CD4-positive, alpha-beta T cell treated with Interleukin-2 at 100 ng/mL for 4 hours (primary cell): ENCODE measurements around the gene GLRX.
A peak's percentile ranks its signal among the peaks of the same experiment; 100 is the strongest.

Source experiments
- DNase-seq: peaks from one replicate; pipeline ENCODE4 v3.0.0-alpha.2; 2020; ENCODE audit warnings: low spot score

Gene GLRX

DNA sequence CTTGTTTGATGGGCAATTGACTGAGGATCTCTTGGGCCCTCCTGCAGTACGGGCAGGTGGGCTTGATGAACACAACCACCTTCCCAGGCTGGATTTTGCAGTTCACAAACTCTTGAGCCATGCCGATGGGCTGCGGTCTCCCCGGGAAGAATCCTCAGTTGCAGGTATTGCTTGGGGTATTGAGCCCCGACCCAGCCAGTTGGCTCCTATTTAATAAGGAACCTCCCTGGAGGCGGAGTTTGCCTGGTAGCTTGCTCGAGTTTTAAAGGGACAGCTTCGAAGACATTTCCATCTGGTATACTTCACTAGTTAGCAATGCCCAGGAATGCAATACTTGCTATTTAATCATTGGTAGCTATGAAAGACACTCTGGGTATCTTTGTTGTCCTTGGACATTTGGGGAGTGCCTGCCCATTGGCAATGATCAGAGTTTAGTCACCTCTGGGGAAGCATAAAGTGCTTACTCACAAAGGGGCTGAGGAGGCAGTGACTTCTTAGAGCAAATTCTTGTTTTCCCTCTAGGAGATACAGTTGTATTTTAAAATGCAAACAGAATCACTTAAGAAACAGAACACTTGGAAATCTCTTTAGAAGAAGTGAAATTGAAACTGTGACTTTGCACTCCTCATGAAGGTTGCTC lies at the start of gene GLRX:
Gene GLRX, minus strand, starts transcription at position 185 of the 640 bp plus-strand sequence. Its CDS starts 64 bp downstream, at position 121.
- peak; percentile 70 for DNase-seq

DNA sequence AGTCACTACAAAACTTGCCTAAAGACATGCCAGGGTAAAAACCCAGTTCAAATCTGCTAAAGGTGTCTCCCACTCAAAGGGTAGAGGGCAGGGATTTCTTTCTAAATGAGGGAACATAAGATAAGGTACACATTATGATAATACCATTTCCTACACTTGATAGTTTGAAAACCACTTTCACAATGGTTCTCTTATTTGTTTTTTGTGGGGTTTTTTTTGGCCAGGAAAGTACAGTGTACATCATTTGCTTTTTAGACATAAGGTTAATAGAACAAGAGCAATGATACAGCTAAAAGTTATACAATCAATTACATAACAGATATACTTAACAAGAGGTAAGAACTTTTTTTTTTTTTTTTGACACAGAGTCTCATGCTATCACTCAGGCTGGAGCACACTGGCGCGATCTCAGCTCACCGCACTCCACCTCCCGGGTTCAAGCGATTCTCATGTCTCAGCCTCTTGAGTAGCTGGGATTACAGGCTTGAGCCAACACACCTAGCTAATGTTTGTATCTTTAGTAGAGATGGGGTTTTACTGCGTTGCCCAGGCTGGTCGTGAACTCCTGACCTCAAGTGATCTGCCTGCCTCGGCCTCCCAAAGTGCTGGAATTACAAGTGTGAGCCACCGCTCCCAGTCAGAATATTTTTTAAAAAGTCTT lies 48.8 kb upstream of the GLRX start:
- DNase-seq, result no peak

DNA sequence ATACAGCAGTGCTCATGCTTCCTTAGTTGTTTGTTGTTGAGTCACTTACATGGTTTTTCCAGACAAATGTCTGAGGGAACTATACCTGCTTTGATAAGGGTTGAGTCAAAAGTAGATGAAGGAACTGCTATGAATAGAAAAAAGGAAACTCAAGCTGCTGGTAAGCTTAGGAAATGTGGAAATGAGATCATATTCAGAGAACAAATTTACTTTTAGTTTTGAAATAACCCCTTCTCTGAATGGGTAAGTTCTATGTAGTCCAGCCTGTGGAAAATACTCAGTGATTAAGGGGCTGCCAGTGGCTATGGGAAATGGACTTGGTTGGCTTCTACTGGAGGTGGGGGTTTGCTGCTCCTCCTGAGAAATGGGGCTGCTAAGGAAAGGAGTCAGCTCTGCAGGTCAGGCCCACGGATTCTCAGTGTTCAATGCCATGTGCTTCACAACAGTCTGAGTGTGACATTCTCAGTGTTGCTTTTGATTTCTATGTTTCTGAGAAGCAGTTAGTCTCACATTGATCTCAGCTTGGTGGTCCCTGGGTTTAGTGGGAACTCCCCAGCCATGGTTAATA lies 47.7 kb upstream of the GLRX start:
- peak; percentile 43 for DNase-seq

DNA sequence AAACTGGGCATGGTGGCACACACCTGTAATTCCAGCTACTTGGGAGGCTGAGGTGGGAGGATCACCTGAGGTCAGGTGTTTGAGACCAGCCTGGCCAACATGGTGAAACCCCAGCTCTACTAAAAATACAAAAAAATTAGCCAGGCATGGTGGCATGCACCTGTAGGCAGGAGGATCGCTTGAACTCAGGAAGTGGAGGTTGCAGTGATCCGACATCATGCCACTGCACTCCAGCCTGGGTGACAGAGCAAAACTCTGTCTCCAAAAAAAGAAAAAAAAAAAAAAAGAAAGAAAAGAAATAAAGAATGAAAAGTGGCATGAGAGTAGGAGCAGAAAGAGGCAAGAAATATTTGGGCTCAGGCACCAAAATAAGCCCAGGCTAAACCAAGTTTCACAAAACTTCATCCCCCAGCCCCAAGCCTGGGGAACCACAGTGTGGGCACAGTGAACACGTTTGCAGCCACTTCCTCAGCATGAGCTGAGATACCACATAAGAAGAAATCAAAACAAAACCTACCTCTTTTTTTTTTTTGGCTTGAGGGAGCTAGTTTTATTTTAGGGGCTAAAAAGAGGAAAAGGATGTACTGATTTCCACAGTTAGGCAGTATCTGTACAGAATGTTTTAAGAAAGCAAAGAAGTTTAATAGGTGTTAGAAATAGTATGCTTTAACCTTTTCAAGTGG lies 46.8 kb upstream of the GLRX start:
- DNase-seq, result peak; percentile 31

GRCh38 chr5:95868136-95868535 lies 45.6 kb upstream of the GLRX start:
- DNase-seq, result no peak

DNA sequence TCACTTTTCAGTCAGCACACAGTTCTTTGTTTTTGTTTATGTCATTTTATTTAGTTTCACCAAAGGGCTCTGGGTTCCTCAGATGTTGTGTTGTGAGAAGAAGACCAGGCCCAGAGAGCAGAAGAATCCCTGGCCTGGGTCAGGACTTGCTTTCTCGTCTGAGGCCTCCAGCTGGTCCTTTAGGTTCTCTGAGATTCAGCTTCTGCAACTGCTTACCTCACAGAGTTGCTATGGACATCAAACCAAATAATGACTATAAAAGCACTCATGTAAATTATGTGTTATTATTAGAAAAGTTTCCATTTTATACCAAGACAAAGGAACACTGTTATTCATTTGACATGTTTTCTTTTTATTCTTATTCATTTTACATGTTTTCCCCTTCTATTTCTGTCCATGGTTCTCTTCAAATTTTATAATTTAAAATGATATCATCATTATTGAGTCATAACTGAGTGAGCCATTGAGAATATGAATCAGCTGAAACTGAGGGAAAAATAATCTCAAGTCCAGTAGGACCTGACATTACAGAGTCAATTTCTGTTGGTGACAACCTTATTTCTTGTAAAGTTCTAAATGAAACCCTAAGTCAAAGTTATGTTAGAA lies 44.0 kb upstream of the GLRX start:
- no peak for DNase-seq

DNA sequence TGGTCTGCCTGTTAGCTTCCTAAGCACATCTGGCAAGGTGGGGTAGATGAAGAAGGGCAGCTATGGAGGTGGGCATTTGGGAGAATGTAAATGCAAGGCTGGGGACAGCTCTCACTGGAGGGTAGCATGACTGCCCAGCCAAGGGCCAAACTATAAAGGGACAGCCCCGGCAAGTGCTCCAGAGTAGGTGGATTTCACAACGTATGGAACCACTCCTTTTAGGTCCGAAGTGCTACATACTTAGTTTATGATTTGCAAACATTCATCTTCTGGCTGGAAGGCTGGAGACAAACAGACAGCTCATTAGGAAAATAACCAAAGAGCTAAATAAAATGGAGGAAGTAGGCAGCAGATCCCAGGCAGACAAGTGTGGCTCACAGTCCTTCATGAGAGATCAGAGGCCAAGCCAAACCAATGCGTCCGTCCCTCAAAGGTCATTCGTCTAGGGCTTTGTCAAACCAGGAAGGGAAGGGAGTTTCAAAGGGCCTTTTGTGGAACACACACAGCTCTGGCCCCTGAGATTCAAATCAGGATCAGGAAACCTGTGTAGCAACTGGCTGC lies 42.5 kb upstream of the GLRX start:
- no peak for DNase-seq

DNA sequence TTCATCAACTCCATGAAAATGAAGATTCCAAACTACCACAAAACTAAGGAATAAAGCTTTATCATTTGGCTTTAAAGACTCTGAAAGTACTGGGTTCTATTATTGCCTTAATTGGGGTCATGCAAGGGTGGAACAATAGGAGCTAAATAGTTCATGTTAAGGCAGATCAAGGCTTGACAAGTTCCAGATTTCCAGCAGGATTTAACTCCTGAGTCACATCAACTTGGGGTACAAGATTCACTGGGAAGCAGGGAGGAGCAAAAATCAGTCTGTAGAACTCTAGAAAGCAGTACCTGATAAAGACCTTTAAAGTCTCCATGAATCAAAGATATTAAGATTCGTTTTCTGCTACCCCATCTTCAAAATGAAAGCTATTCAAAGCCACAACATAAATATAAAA lies 41.9 kb upstream of the GLRX start:
- DNase-seq, result no peak

- DNase-seq, result no peak
Observed at GRCh38 chr5:95863383-95863757, 40.8 kb upstream of the GLRX start.

DNA sequence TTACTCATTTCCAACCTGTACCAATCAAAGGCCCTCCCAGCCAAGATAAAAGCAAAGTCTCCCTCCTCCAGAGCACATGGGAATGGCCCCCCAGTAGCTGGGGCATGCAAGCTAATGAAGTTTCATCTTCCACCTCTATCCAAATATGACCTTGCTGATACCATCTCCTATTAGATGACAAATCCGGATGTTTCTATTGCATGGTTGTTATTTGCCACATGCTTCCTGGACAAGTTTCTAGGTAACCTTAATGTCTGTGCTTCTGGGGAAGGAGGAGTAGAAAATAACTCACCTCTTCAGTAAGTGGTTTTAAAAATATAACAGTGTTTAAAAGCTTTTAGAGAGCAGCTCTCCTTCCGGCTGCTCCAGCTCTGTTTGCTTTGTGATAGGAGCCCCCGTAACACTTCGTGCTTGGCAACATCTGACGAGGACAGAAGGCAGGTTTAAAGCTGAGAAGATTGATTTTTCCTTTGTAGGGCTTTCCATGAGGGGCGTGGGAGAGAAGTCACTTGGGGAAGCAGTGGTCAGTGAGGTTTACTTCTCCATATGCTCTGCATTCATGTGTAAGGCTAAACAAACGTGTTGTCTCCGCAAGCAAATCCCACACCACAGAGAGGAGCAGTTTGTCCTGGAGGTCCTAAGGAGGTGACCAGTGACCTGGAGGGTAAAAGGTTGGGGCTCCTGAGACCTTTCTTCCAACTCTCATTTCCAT lies 40.3 kb upstream of the GLRX start:
- DNase-seq, result peak; percentile 11

DNA sequence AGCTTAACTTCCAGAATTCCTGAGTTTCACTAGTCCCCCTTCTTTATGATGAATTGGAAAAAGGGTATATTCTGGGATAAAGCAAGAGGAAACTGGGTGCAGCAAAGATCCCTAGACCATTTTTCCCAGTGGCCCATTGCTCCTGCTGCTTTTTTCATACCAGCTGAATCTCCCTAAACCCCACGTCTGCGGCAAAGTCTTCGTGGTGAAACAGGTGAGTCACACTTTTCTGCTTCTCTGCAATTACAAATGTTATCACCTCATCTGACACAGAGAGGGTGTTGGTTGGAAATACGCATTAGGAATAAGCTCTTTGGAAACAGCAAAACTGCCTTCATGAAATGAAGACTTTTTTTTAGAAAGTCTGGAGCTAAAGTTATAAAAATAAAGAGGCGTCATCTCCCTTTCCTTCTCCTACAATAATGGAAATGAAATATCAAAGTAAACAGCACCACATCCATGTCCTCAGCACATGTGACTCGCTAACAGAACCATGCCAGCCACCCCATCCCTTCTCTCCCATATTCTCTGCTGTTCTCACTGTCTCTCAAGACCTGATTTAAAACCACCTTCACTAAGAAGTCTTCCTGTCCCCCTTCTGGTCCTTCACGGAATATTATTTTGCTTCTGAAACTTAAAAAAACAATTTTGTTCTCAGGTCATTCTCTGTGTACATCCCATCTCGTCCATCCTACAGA lies 39.5 kb upstream of the GLRX start:
- DNase-seq, result peak; percentile 27

DNA sequence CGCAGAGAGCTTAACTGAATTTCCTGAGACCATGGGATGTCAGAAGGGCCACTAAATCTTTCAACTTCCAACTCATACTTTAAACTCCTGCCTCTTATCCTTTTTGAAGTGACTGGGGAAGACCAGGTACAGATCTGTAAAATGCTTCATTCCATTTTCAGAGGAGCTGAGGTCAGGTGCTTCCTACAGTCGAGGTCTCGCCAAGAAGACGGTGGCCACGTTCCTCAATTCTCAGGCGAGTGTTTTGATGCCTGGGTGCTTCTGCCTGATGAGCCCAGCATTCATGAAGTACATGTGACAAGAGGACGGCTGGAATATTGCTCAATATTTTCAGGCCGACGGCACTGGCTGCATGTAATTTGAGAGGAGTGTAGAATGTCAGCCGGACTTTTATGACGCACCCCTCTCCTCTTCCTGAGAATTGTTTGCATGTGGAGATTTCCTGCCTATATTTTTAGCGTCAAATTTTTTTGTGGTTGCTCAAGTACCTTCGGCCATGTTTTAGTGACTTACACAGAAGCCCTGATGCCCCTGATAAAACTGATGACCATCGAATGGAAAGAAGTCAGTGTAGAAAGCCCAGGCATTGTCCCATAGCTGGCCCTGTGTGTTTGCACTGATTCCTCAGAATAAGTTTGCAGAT lies 38.8 kb upstream of the GLRX start:
- no peak for DNase-seq

GRCh38 chr5:95859661-95860060 lies 37.1 kb upstream of the GLRX start:
- no peak for DNase-seq

DNA sequence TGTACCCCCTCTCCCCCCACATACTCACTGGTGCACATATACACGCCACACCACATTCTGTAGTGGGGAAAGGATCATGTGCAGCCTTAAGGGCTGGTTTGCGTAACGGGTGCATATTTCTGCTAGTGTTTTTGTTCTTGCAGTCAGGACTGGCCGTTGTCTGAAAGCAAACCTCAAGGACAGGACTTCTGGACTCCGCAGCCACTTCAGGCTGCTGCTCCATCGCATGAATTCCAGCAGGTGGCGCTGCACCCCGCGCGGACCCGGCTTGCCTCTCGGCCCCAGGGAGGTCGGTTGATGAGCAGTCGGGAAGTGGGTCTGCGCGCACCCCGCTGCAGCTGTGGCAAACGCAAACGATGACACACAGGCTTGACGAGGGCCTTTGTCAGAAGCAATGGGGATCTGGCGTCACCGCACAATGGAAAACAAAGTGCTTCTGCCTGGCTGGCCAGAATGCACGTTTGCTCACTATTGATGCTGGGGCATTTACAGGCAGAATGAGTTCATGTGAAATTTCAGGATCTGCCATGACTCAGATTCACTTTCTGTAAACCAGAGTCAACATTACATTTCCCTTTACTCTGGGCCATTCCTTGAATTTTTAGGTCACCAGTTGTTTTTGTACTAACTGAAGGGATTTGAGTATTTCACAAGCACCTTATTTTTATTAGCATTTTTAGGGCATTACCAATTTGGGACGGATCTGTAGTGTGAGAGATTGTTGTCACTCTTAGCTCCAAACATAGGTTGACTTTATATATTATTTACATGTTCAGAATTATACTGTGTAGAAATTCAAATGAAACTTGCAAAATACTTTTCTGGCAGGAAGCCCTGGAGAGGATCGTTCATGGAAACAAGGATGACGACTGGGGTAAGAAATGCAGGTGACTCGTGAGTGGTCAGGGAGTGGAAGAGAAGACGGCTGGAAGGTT lies 36.4 kb upstream of the GLRX start:
- peak; percentile 89 for DNase-seq

DNA sequence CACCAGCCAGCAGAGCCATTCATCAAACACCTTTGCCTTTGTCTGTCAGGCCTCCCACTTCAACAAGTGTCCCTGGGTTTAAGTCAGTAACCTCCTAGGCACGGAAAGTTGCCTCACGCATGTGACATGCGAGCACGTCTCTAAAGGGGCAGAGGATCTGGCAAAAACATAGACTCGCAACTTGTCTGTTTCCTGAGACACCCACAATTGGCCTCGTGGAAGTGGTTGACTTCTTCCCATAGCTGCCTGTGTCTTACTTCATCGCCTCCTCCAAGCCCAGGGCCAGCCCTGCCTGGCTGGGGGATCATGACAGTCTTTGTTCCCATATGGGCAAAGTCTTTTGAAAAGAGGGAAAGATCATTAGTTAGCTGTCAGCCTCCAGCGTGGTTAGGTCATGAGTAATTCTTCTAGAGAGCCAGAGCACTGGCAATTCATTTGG lies 35.5 kb upstream of the GLRX start:
- DNase-seq, result no peak

DNA sequence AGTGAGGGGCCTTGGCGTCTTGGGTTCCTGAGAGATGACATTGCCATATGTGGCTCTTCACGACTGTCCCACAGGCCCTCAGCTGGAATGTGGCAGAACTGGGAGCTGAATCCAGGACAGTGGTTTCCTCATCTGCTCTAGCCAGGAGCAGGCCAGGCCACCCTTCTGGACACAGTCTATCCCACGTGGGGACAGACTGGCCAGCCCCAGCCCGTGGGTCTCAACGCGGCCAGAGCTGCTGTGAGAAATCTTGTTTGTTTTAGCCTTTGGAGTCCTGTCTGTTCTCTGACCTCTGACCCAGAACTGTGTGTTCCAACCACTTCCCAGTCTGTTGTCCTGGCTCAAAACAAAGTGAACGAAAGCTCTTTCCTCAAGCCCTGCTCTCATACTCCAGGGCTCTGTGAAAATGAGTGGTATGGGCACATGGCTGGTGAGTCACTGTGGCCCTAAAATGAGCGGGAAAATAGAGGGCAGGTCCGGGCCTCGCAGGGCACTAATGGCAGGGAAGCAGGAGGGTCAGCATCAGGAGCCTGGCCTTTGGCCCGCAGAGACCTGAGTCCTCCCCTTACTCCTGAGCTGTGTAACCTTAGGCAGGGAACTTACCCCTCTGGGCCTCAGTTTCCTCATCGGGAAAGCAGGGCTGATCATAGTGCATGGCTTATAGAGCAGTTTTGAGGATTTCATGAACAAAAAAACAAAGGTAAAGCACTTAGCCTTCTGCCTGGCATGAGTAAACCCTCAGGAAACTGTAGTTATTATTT lies 34.8 kb upstream of the GLRX start:
- DNase-seq, result no peak

DNA sequence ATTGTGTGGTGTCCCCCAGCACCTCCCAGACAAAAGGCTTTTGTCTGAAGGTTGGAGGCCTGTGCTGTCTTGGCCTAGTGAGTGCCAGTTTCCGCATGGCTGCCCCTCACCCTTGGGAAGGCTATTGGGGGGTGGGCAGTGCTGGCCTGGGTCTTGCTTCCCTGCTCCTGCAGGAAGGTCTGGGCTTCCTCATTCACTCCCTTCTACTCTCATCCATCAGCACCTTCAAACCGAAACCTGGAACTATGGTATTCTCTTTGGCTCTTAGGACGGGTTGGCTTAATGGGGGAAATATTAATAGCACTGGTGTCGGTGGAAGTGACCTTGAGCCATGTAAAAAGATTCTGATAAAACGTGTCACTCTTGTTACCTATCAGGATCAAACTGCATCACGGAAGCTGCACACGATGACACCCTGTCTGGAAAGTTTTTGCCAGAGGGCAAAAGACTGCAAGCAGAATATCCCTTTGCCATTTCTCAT lies 34.0 kb upstream of the GLRX start:
- no peak for DNase-seq

DNA sequence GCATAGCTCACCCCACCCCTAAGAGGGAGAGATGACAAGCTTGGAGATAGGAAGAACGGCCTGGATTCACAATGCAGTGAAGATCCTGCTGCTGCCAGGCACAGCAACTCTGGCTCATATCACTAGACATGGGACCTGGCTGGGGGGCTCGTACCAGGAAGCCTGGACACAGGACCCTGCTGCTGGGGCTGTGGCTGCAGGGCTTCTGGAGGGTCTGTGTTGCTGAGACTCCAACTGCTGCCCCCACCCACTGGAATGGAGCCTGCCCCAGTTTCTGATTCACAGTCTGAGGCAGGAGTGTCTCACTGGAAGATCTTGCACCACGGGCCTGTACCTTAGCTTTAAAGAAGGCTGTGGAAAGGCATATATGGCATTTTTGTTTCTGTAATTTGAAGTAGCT lies 31.0 kb upstream of the GLRX start:
- no peak for DNase-seq
